IMR-90 (cell line): ENCODE measurements around the gene BCAS3. TPM values are rescaled to one million over a fixed set of nuclear protein-coding genes. Genes with fewer than 3 reads are reported as not detected.
A peak's percentile ranks its signal among the peaks of the same experiment; 100 is the strongest.

Source experiments
- ATAC-seq: fragments of 200-7000 bp; cut with Tn5 transposase; 2 replicates; pipeline ENCODE4 v1.9.1; 2020; ENCODE audit warnings: low read depth, mild to moderate bottlenecking, moderate library complexity
- BruUV-seq: library from RNA; stranded (reverse); fragments of 400-500 nt; replicated peaks from 2 replicates; lab custom pipeline; 2021; lab: Mats Ljungman, UMichigan
- CTCF ChIA-PET: fragments of 300-600 bp; formaldehyde crosslinking; extraction: SDS; loops from one replicate; lab custom pipeline; 2021; ENCODE audit warnings: antibody characterized with exemption; lab: Yijun Ruan, JAX
- POLR2A ChIA-PET: fragments of 300-600 bp; sonication (Branson Sonifier 250); formaldehyde crosslinking; loops from one replicate; lab custom pipeline; 2022; ENCODE audit warnings: antibody characterized with exemption; ENCODE audit not compliant: unreplicated experiment; lab: Charles Lee
- DNase-seq: peaks from one replicate; pipeline ENCODE4 v3.0.0; 2013
- H2AFZ ChIP-seq: replicated peaks from 2 replicates; pipeline ENCODE3; 2013; ENCODE audit warnings: low read length, mild to moderate bottlenecking; ENCODE audit not compliant: poor library complexity
- H2AK5ac ChIP-seq: 2 replicates; pipeline ENCODE4 v1.6.1; 2013; ENCODE audit warnings: low read depth, low read length, inconsistent platforms
- H2AK9ac ChIP-seq: replicated peaks from 2 replicates; pipeline ENCODE3; 2013; ENCODE audit warnings: mild to moderate bottlenecking, low read depth, low read length, moderate library complexity; ENCODE audit not compliant: poor library complexity
- H2BK120ac ChIP-seq: 2 replicates; pipeline ENCODE4 v1.6.1; 2013; ENCODE audit warnings: low read depth, low read length, inconsistent platforms
- H2BK15ac ChIP-seq: 3 replicates; pipeline ENCODE4 v1.6.1; 2013; ENCODE audit warnings: low read depth, low read length, inconsistent platforms
- H2BK20ac ChIP-seq: 2 replicates; pipeline ENCODE4 v1.6.1; 2013; ENCODE audit warnings: low read depth, mild to moderate bottlenecking, inconsistent platforms, low read length, moderate library complexity
- H2BK5ac ChIP-seq: 2 replicates; pipeline ENCODE4 v1.6.1; 2013; ENCODE audit warnings: mild to moderate bottlenecking, low read depth, low read length, inconsistent platforms; ENCODE audit not compliant: poor library complexity, severe bottlenecking
- H3K14ac ChIP-seq: replicated peaks from 2 replicates; pipeline ENCODE4 v1.6.1; 2013; ENCODE audit warnings: low read depth, low read length, inconsistent platforms
- H3K18ac ChIP-seq: 2 replicates; pipeline ENCODE4 v1.6.1; 2013; ENCODE audit warnings: low read depth, low read length, control low read depth
- H3K23ac ChIP-seq: 2 replicates; pipeline ENCODE4 v1.6.1; 2013; ENCODE audit warnings: low read depth, low read length, inconsistent platforms
- H3K27ac ChIP-seq: 2 replicates; pipeline ENCODE4 v1.5.1; 2013; ENCODE audit warnings: mild to moderate bottlenecking, control low read depth, low read length; ENCODE audit not compliant: insufficient read depth
- H3K27me3 ChIP-seq: 2 replicates; pipeline ENCODE4 v1.6.1; 2013; ENCODE audit warnings: low read length; ENCODE audit not compliant: control insufficient read depth, insufficient read depth
- H3K36me3 ChIP-seq: 2 replicates; pipeline ENCODE4 v1.6.1; 2013; ENCODE audit warnings: low read length, mixed read lengths; ENCODE audit not compliant: control insufficient read depth, insufficient read depth
- H3K4ac ChIP-seq: 2 replicates; pipeline ENCODE4 v1.6.1; 2013; ENCODE audit warnings: low read depth, low read length, inconsistent platforms
- H3K4me1 ChIP-seq: 2 replicates; pipeline ENCODE4 v1.6.1; 2013; ENCODE audit warnings: low read length, mixed read lengths; ENCODE audit not compliant: control insufficient read depth, insufficient read depth
- H3K4me2 ChIP-seq: 2 replicates; pipeline ENCODE4 v1.6.1; 2013; ENCODE audit warnings: low read depth, mild to moderate bottlenecking, control low read depth, low read length, moderate library complexity
- H3K4me3 ChIP-seq: 2 replicates; pipeline ENCODE4 v1.5.1; 2013; ENCODE audit warnings: low read depth, mild to moderate bottlenecking, control low read depth, low read length, moderate library complexity; ENCODE audit not compliant: insufficient read depth
- H3K56ac ChIP-seq: 2 replicates; pipeline ENCODE4 v1.6.1; 2013; ENCODE audit warnings: low read length, inconsistent platforms; ENCODE audit not compliant: insufficient read depth; ENCODE audit errors: extremely low read depth
- H3K79me1 ChIP-seq, 2 experiments: 2 replicates each; pipeline ENCODE4 v1.6.1; 2013; ENCODE audit warnings: low read length in 2 of 2, inconsistent platforms in 1 of 2, low read depth in 1 of 2
- H3K9ac ChIP-seq: 2 replicates; pipeline ENCODE4 v1.6.1; 2013; ENCODE audit warnings: low read depth, low read length, control low read depth
- H3K9me1 ChIP-seq: 2 replicates; pipeline ENCODE4 v1.6.1; 2013; ENCODE audit warnings: low read length, inconsistent platforms; ENCODE audit not compliant: insufficient read depth
- H3K9me3 ChIP-seq: 2 replicates; pipeline ENCODE4 v1.6.1; 2013; ENCODE audit warnings: low read length; ENCODE audit not compliant: control insufficient read depth, insufficient read depth
- H4K20me1 ChIP-seq: 2 replicates; pipeline ENCODE4 v1.6.1; 2013; ENCODE audit warnings: low read length, inconsistent platforms; ENCODE audit not compliant: insufficient read depth
- H4K5ac ChIP-seq: 2 replicates; pipeline ENCODE4 v1.6.1; 2013; ENCODE audit warnings: mild to moderate bottlenecking, low read depth, low read length, control low read depth
- H4K8ac ChIP-seq, 2 experiments: 2 replicates each; pipeline ENCODE4 v1.6.1; 2013; ENCODE audit warnings: low read depth in 2 of 2, low read length in 2 of 2, control low read depth in 1 of 2, inconsistent platforms in 1 of 2
- H4K91ac ChIP-seq: 2 replicates; pipeline ENCODE4 v1.6.1; 2013; ENCODE audit warnings: low read depth, low read length, inconsistent platforms; ENCODE audit not compliant: insufficient read depth
- BHLHE40 ChIP-seq: fragments of 150-350 bp; IDR thresholded peaks from 2 replicates; pipeline ENCODE4 v1.6.1; 2016; ENCODE audit warnings: mild to moderate bottlenecking, low read depth, low read length
- CEBPB ChIP-seq: IDR thresholded peaks from 2 replicates; pipeline ENCODE4 v1.6.1; 2012; ENCODE audit warnings: low read depth, low read length, improper control_type of control experiment
- ELK1 ChIP-seq: fragments of 150-350 bp; IDR thresholded peaks from 2 replicates; pipeline ENCODE4 v1.6.1; 2016; ENCODE audit warnings: low read depth, mild to moderate bottlenecking, low read length, moderate library complexity, borderline replicate concordance
- FOS ChIP-seq: fragments of 150-350 bp; IDR thresholded peaks from 2 replicates; pipeline ENCODE4 v1.6.1; 2016; ENCODE audit warnings: low read depth, low read length
- MAFK ChIP-seq: IDR thresholded peaks from 2 replicates; pipeline ENCODE4 v1.6.1; 2012; ENCODE audit warnings: low read depth, low read length, improper control_type of control experiment
- MXI1 ChIP-seq: IDR thresholded peaks from 2 replicates; pipeline ENCODE4 v1.6.1; 2012; ENCODE audit warnings: low read depth, mild to moderate bottlenecking, low read length, moderate library complexity, borderline replicate concordance
- NFE2L2 ChIP-seq: fragments of 150-350 bp; IDR thresholded peaks from 2 replicates; pipeline ENCODE4 v1.6.1; 2016; ENCODE audit warnings: low read depth, mild to moderate bottlenecking, low read length
- RAD21 ChIP-seq: IDR thresholded peaks from 2 replicates; pipeline ENCODE4 v1.6.1; 2012; ENCODE audit warnings: low read length, improper control_type of control experiment
- WGBS, 2 experiments: methylation state at CpG; one replicate each; pipeline versions ENCODE4 v1.1.5 to v1.1.7; 2013; ENCODE audit warnings: missing lambda C conversion rate in 2 of 2; ENCODE audit not compliant: insufficient read length in 1 of 2; ENCODE audit errors: extremely low coverage in 2 of 2; 5-methylcytosine and 5-hydroxymethylcytosine counted together
- dilution Hi-C: fragments of 300-500 bp; cut with HindIII; formaldehyde crosslinking; loops from one replicate; pipeline ENCODE4 v1.14.3; 2018; ENCODE audit warnings: low sequenced_read_pairs; ENCODE audit not compliant: unreplicated experiment
- in situ Hi-C: fragments of 300-500 bp; cut with MboI; formaldehyde crosslinking; loops from 3 replicates; pipeline ENCODE4 v1.14.3; 2019; ENCODE audit warnings: low sequenced_read_pairs, inconsistent platforms, mixed read lengths
- intact Hi-C: fragments of 100-400 bp; cut with micrococcal nuclease; formaldehyde crosslinking; loops from 2 replicates; pipeline ENCODE4 v1.10.0; 2022
- polyA plus RNA-seq, 3 experiments: library from polyadenylated mRNA; depleted of rRNA; stranded (reverse); fragments of >200 nt; gene quantifications; 2 replicates each; pipeline ENCODE4 v1.2.3, GENCODE V29; 2012; ENCODE audit warnings: low replicate concordance in 1 of 3
- total RNA-seq: library from RNA; depleted of rRNA; stranded (reverse); fragments of >200 nt; gene quantifications from 2 replicates; pipeline ENCODE4 v1.2.3, GENCODE V29; 2012
- TF ChIP-seq, protein P1 (sequence below): conservative IDR thresholded peaks from 2 replicates; pipeline ENCODE4 v1.5.1; 2012; ENCODE audit warnings: mild to moderate bottlenecking, low read depth, low read length, improper control_type of control experiment
- TF ChIP-seq, protein P2 (sequence below): fragments of 150-350 bp; IDR thresholded peaks from 2 replicates; pipeline ENCODE4 v1.6.1; 2017; ENCODE audit warnings: mild to moderate bottlenecking, antibody characterized with exemption, low read length, low read depth

The BCAS3 gene
- total and polyA plus RNA-seq, 2 of the 4 experiments (the other 2 are of a cell fraction) = 6.3 to 27.1 TPM

DNA sequence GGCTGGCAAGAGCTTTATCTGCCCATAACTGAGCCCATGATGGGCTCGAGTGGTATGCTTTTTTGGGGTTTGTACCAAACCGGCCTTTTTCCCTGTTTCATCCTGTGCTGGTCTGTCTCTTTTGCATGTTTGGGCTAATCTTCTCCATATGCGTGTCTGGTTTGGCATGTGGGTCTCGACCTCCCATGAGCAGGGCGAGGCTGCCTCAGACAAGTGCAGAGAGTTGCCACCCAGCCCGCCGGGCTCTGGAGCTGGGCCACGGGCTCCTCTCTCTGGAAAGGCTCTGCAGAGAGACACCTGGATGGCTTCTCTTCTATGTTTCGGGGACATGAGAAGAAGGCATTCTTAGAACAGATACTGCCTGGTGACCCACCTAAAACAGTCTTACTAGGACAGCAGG, 654.2 kb downstream of the BCAS3 start:
- Histone ChIP-seq H3K4me1 (peaks cover 20% of the 10 kb centered on the region), H4K8ac (peak overlapping the region in 1 of 2 experiments; percentile 58; a peak in 1 of 4 replicates), H4K20me1 (no peaks in the 10 kb centered on the region), H2AK5ac (peak overlapping the region; percentile 89), H3K36me3 (no peaks in the 10 kb centered on the region), H3K14ac (peak overlapping the region; percentile 69), H3K9me1 (peaks cover 13% of the 10 kb centered on the region), H3K79me1 (peaks cover 0 to 8% of the 10 kb centered on the region in 2 experiments; a peak in 1 of 4 replicates), H2BK5ac (no peak overlapping the region), H2AK9ac (peak overlapping the region; percentile 21), H2BK20ac (peak overlapping the region; percentile 70), H2BK120ac (peak overlapping the region; percentile 73), H3K9ac (no peak overlapping the region), H3K27me3 (no peaks in the 10 kb centered on the region), H4K91ac (peak overlapping the region; percentile 41; the same call in 1 of the 2 replicates), H3K27ac (no peak overlapping the region), H3K4me3 (no peak overlapping the region), H3K4me2 (no peak overlapping the region), H3K9me3 (no peaks in the 10 kb centered on the region), H2BK15ac (peak overlapping the region; percentile 81; the same call in 1 of the 3 replicates), H2AFZ (no peak overlapping the region), H3K56ac (no peak overlapping the region), H3K23ac (peak overlapping the region; percentile 51), H3K18ac (no peak overlapping the region), H3K4ac (peak overlapping the region; percentile 69), H4K5ac (no peak overlapping the region)
- dilution Hi-C loops = no loop called here
- POLR2A ChIA-PET = no interaction called here
- WGBS, 2 experiments = 87% methylated on average over 4 of the region's 9 CpGs; no CpG with 5 or more reads in 1 of the 2 experiments
- ATAC-seq = no peak
- DNase-seq = no peak
- BruUV-seq = no TSS peak
- TF ChIP-seq FOS (no peak), RAD21 (no peak), MAFK (no peak), CEBPB (no peak), ELK1 (no peak), BHLHE40 (no peak), MXI1 (no peak), NFE2L2 (no peak)
- TF ChIP-seq, protein P1, sequence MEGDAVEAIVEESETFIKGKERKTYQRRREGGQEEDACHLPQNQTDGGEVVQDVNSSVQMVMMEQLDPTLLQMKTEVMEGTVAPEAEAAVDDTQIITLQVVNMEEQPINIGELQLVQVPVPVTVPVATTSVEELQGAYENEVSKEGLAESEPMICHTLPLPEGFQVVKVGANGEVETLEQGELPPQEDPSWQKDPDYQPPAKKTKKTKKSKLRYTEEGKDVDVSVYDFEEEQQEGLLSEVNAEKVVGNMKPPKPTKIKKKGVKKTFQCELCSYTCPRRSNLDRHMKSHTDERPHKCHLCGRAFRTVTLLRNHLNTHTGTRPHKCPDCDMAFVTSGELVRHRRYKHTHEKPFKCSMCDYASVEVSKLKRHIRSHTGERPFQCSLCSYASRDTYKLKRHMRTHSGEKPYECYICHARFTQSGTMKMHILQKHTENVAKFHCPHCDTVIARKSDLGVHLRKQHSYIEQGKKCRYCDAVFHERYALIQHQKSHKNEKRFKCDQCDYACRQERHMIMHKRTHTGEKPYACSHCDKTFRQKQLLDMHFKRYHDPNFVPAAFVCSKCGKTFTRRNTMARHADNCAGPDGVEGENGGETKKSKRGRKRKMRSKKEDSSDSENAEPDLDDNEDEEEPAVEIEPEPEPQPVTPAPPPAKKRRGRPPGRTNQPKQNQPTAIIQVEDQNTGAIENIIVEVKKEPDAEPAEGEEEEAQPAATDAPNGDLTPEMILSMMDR = no peak
- TF ChIP-seq, protein P2, sequence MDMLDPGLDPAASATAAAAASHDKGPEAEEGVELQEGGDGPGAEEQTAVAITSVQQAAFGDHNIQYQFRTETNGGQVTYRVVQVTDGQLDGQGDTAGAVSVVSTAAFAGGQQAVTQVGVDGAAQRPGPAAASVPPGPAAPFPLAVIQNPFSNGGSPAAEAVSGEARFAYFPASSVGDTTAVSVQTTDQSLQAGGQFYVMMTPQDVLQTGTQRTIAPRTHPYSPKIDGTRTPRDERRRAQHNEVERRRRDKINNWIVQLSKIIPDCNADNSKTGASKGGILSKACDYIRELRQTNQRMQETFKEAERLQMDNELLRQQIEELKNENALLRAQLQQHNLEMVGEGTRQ = no peak
- in situ Hi-C loops = no loop called here
- CTCF ChIA-PET = no interaction called here
- intact Hi-C loops = no loop called here
